Esophagus muscularis mucosa (tissue), 3 donors: ENCODE results near the gene H6PD.

Source experiments
- CTCF ChIP-seq, 3 experiments: fragments of 200-600 bp in 2 of 3; fragments of 450-650 bp in 1 of 3; sonication (generic) in 2 of 3; IDR thresholded peaks; one replicate each; pipeline ENCODE4 v1.5.1; 2017 to 2019; ENCODE audit warnings: antibody characterized with exemption in 3 of 3, mild to moderate bottlenecking in 2 of 3, moderate library complexity in 1 of 3
- POLR2AphosphoS5 ChIP-seq, 2 donors: sonication (generic); formaldehyde crosslinking; IDR thresholded peaks; one replicate each; pipeline ENCODE4 v1.6.1; 2017; ENCODE audit warnings: antibody characterized with exemption in 2 of 2

DNA sequence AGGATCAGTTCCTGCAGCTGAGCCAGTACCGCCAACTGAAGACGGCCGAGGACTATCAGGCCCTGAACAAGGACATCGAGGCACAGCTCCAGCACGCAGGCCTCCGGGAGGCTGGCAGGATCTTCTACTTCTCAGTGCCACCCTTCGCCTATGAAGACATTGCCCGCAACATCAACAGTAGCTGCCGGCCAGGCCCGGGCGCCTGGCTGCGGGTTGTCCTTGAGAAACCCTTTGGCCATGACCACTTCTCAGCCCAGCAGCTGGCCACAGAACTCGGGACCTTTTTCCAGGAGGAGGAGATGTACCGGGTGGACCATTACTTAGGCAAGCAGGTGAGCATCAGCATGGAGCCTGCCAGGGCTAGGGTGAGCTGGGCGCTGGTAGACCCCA is 10.7 kb downstream of the H6PD start:
- TF ChIP-seq CTCF (IDR thresholded peaks at IDR 0.05) (no peak), POLR2AphosphoS5 (IDR thresholded peaks at IDR 0.05) (no peak)
